GM06990 (cell line): ENCODE results near the gene PPP1R36.

Experiments used
- DNase-seq: peaks from one replicate; pipeline ENCODE4 v3.0.0-alpha.2; 2011; ENCODE audit not compliant: insufficient read length; ENCODE audit errors: extremely low read depth
- H3K27me3 ChIP-seq: replicated peaks from 2 replicates; pipeline ENCODE4 v1.6.0; 2011; ENCODE audit warnings: low read length; ENCODE audit not compliant: control insufficient read depth, insufficient read depth
- H3K36me3 ChIP-seq: 2 replicates; pipeline ENCODE4 v1.5.1; 2011; ENCODE audit warnings: low read length; ENCODE audit not compliant: control insufficient read depth, insufficient read depth
- H3K4me3 ChIP-seq: replicated peaks from 2 replicates; pipeline ENCODE4 v1.5.1; 2011; ENCODE audit warnings: low read depth, mild to moderate bottlenecking, control low read depth, low read length
- TF ChIP-seq, protein P1 (sequence below): IDR thresholded peaks from 2 replicates; pipeline ENCODE4 v1.5.1; 2011; ENCODE audit warnings: low read length, control low read depth, mild to moderate bottlenecking, inconsistent platforms; ENCODE audit not compliant: insufficient read depth, poor library complexity, severe bottlenecking

PPP1R36 gene

GRCh38 chr14:64605926-64606685, 56.3 kb downstream of the PPP1R36 start:
- Histone ChIP-seq H3K36me3 (no peaks in the 10 kb centered on the region), H3K27me3 (no peaks in the 10 kb centered on the region; the same call in none of the 2 replicates), H3K4me3 (no peak overlapping the region)
- DNase-seq = no peak
- TF ChIP-seq, protein P1, sequence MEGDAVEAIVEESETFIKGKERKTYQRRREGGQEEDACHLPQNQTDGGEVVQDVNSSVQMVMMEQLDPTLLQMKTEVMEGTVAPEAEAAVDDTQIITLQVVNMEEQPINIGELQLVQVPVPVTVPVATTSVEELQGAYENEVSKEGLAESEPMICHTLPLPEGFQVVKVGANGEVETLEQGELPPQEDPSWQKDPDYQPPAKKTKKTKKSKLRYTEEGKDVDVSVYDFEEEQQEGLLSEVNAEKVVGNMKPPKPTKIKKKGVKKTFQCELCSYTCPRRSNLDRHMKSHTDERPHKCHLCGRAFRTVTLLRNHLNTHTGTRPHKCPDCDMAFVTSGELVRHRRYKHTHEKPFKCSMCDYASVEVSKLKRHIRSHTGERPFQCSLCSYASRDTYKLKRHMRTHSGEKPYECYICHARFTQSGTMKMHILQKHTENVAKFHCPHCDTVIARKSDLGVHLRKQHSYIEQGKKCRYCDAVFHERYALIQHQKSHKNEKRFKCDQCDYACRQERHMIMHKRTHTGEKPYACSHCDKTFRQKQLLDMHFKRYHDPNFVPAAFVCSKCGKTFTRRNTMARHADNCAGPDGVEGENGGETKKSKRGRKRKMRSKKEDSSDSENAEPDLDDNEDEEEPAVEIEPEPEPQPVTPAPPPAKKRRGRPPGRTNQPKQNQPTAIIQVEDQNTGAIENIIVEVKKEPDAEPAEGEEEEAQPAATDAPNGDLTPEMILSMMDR = no peak

DNA sequence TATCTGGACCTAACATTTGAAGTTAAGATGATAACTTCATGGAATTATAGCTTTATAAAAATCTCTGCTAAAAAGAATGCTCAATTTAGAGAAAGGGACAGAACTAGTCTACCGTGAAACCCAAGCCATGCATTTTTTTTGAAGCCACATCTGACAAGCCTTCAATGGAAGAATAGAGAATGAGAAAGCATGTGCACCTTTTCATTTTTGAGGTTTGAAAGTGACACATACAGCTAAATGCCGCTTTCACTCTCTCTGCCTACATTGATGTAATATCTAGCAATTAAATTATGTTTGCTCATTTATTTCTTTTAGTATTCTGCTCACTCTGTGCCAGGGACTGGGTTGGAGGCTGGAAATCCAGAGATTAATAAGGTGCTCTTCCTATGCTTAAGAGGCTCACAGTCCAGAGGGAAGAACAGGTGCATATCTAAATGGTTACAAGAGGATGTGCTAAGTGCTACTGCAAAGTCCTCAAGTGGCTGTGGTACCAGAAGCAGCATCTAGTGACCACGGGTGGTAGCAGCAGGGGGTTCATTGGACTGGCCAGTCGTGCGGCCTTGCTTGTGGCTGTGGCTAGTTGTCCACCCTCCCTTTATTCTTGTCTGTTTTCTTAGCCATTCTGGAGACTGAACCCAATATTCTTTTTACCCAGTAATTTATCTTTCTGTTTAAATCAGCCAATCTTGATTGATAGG, 60.4 kb downstream of the PPP1R36 start:
- Histone ChIP-seq H3K36me3 (no peaks in the 10 kb centered on the region), H3K4me3 (no peak overlapping the region), H3K27me3 (no peaks in the 10 kb centered on the region; the same call in none of the 2 replicates)
- no peak for DNase-seq
- TF ChIP-seq, protein P1 = no peak

GRCh38 chr14:64611358-64612020, 61.7 kb downstream of the PPP1R36 start:
- Histone ChIP-seq H3K36me3 (no peaks in the 10 kb centered on the region), H3K27me3 (no peaks in the 10 kb centered on the region), H3K4me3 (no peak overlapping the region)
- TF ChIP-seq, protein P1 = no peak
- DNase-seq = no peak

- no peak for DNase-seq
- no peaks in the 10 kb centered on the region for H3K36me3 ChIP-seq
- H3K4me3 ChIP-seq = no peak overlapping the region
- TF ChIP-seq, protein P1 = no peak
- H3K27me3 ChIP-seq = no peaks in the 10 kb centered on the region
Measured at GRCh38 chr14:64612021-64612380, 62.2 kb downstream of the PPP1R36 start.

GRCh38 chr14:64612971-64613666, 63.4 kb downstream of the PPP1R36 start:
- DNase-seq = no peak
- TF ChIP-seq, protein P1 = no peak
- Histone ChIP-seq H3K4me3 (no peak overlapping the region), H3K27me3 (no peaks in the 10 kb centered on the region), H3K36me3 (no peaks in the 10 kb centered on the region)
